HG03097 (cell line): ENCODE measurements around the gene HHIPL1.
"Not testable (repeated sequence)": the region's sequence is repeated elsewhere in the genome, so short reads cannot be mapped to it uniquely, and the experiment has no call there.

ENCODE experiments used
- ATAC-seq: cut with Tn5 transposase; IDR thresholded peaks from one replicate; pipeline ENCODE4 v1.9.1; 2021; ENCODE audit not compliant: unreplicated experiment, low FRiP score

HHIPL1 gene

GRCh38 chr14:99632410-99633035 is 12.4 kb upstream of the HHIPL1 start:
- ATAC-seq: no peak

GRCh38 chr14:99633141-99633540 is 11.8 kb upstream of the HHIPL1 start:
- no peak for ATAC-seq

DNA sequence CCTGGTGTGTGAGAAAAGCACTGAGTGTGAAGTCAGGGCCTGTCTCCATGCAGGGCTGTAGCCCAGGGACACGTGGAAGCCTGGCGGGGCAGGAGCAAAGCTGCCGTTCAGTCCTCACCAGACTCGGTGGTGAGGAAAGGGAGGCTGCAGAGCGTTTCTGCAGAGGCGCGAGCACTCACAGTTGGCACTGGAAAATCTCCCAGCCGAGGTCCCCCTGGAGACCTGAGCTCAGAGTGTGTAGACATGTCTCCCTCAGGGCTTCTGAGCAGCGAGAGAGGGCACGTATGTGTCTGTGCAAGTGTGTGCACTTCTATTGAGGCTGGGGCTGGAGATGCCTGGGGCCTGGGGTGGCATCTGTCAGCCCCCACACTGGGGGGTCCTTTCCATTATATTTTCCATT is 11.0 kb upstream of the HHIPL1 start:
- ATAC-seq: no peak

- ATAC-seq: no peak
These were observed 10.5 kb upstream of the HHIPL1 start for GRCh38 chr14:99634443-99634842.

GRCh38 chr14:99635116-99635515 is 9.8 kb upstream of the HHIPL1 start:
- ATAC-seq: no peak

- ATAC-seq: no peak
These were observed 8.4 kb upstream of the HHIPL1 start for GRCh38 chr14:99636487-99636886.

- no peak for ATAC-seq
These were observed 7.3 kb upstream of the HHIPL1 start for GRCh38 chr14:99637624-99638023.

- ATAC-seq: not testable (repeated sequence)
These were observed 2.2 kb upstream of the HHIPL1 start for GRCh38 chr14:99642771-99643170.

- ATAC-seq: no peak
These were observed 1.6 kb upstream of the HHIPL1 start for GRCh38 chr14:99643343-99643742.

DNA sequence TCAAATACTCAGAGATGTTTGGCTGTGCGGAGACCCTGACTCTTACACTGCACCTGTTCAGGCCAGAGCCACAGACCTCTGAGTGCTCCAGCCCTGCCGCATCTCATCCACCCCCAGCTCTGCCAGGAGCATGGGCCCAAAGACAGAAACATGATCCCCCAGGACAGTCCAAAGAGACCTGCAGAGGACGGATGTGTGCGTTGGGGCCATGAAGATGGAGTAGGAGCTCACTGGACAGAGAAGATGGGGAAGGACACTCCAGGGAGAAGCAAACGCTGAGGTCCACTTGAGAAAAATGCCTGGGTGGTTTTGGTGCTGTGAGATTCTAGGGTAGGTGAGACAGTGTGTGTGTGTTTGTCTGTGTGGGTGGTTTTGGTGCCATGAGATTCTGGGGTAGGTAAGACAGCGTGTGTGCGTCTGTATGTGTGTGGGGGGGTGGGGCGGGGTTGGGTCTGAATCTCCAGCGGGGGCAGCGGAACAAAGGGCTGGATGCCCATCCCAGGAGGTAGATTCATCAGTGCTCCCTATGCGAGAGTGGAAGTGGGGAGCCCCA is 818 bp upstream of the HHIPL1 start:
- no peak for ATAC-seq

- no peak for ATAC-seq
These were observed 896 bp downstream of the HHIPL1 start for GRCh38 chr14:99645545-99646505.

GRCh38 chr14:99647411-99647810 is 2.5 kb downstream of the HHIPL1 start:
- ATAC-seq: no peak

DNA sequence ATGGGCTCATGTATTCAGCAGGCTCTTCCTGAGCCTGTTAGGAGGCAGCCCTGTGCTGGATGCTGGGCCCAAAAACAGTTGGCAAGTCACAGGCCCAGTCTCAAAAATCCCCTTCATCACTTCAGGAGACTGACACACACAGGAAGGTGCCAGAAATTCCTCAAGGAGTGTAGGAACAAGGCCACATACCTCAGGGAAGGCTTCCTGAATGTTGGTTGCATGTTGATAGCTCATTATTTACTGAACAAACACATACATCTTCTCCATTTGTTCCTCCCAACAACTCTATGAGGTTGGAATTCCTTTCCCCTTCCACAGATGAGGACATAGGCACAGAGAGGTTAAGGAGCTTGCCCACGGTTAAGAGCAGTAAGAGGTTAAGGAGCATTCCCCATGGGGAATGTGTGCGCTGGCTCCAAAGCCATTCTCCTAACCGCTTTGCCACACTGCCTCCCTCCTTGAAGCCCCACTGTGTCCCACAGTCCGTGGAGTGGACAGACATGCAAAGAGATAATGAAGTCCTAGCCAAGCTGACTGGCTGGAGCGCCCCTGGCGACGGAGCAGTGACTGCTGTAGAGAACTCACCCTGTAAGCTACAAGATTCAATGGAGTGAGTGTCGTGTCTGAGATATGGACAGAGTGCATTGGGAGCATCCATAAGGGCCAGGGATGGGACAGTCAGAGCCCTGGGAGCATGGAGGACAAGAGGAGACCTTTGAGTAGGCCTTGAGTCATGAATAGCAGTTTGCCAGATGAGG is 3.3 kb downstream of the HHIPL1 start:
- ATAC-seq: no peak

GRCh38 chr14:99649219-99649618 is 4.3 kb downstream of the HHIPL1 start:
- no peak for ATAC-seq

- ATAC-seq: no peak
These were observed 4.7 kb downstream of the HHIPL1 start for GRCh38 chr14:99649643-99650042.

DNA sequence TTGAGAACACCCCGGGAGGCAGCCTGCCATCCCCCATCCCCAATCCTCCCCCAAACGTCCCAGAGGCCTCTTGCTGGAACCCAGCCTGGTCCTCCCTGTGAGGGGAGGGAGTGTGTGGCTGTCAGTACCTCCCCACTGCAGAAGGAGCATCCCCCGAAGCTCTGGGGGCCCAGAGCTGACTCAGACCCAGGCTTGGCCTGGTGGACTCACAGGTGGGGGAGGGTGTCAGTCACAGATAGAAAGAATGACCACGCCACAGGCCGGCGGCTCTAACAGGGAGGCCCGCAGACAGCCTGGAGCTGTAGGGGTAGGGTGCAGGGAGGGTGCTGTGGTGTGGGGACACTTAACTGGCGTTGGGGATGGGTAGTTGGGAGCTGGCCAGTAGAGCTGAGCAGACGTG is 5.3 kb downstream of the HHIPL1 start:
- ATAC-seq: no peak

GRCh38 chr14:99651953-99652746 is 7.2 kb downstream of the HHIPL1 start:
- no peak for ATAC-seq

- ATAC-seq: no peak
These were observed 9.5 kb downstream of the HHIPL1 start for GRCh38 chr14:99654235-99654985.

- ATAC-seq: no peak
These were observed 10.6 kb downstream of the HHIPL1 start for GRCh38 chr14:99655521-99655920.
